Common myeloid progenitor, CD34-positive (primary cell): ENCODE data around the gene LGALS14.
"Not testable (repeated sequence)": the region's sequence is repeated elsewhere in the genome, so short reads cannot be mapped to it uniquely, and the experiment has no call there.

Experiments used
- CTCF ChIA-PET: fragments of 350-600 bp; sonication (Branson Sonifier 250); formaldehyde crosslinking; loops from one replicate; lab custom pipeline; 2021; ENCODE audit warnings: antibody characterized with exemption; lab: Charles Lee
- POLR2A ChIA-PET: fragments of 350-600 bp; sonication (Branson Sonifier 250); formaldehyde crosslinking; loops from one replicate; lab custom pipeline; 2021; ENCODE audit warnings: antibody characterized with exemption; lab: Charles Lee
- DNase-seq, 3 donors: peaks; one replicate each; pipeline versions ENCODE4 v3.0.0 to v3.0.0-alpha.2; 2013
- H3K27ac ChIP-seq, 2 experiments: 1 replicate in 1 of 2; 2 replicates in 1 of 2; pipeline ENCODE4 v1.7.0; 2013; ENCODE audit warnings: inconsistent platforms in 2 of 2, low read length in 2 of 2, mild to moderate bottlenecking in 2 of 2, low read depth in 1 of 2, moderate library complexity in 1 of 2; ENCODE audit not compliant: severe bottlenecking in 2 of 2, insufficient read depth in 1 of 2, poor library complexity in 1 of 2
- H3K27me3 ChIP-seq, 5 experiments: replicated peaks in 2 of 5; 1 replicate in 3 of 5; 2 replicates in 2 of 5; pipeline versions ENCODE4 v1.6.1 to v1.7.0; 2013; ENCODE audit warnings: low read length in 4 of 5, mild to moderate bottlenecking in 2 of 5, moderate library complexity in 2 of 5, inconsistent platforms in 1 of 5; ENCODE audit not compliant: insufficient read depth in 5 of 5, control insufficient read depth in 4 of 5
- H3K36me3 ChIP-seq, 4 experiments: 1 replicate in 2 of 4; 2 replicates in 2 of 4; pipeline versions ENCODE4 v1.6.1 to v1.7.0; 2013; ENCODE audit warnings: low read length in 3 of 4, control low read depth in 1 of 4, mild to moderate bottlenecking in 1 of 4; ENCODE audit not compliant: control insufficient read depth in 4 of 4, insufficient read depth in 4 of 4
- H3K4me1 ChIP-seq, 4 experiments: 1 replicate in 3 of 4; 2 replicates in 1 of 4; pipeline versions ENCODE4 v1.6.1 to v1.7.1; 2013; ENCODE audit warnings: low read length in 3 of 4, mild to moderate bottlenecking in 3 of 4, control low read depth in 1 of 4, inconsistent platforms in 1 of 4, moderate library complexity in 1 of 4; ENCODE audit not compliant: control insufficient read depth in 4 of 4, insufficient read depth in 4 of 4; ENCODE audit errors: control extremely low read depth in 1 of 4
- H3K4me3 ChIP-seq, 7 experiments: 1 replicate in 4 of 7; 2 replicates in 3 of 7; pipeline versions ENCODE4 v1.5.1 to v1.7.0; 2013; ENCODE audit warnings: mild to moderate bottlenecking in 7 of 7, low read length in 6 of 7, moderate library complexity in 6 of 7, inconsistent platforms in 2 of 7, low read depth in 2 of 7, control low read depth in 1 of 7; ENCODE audit not compliant: insufficient read depth in 4 of 7, control insufficient read depth in 1 of 7; ENCODE audit errors: extremely low read depth in 1 of 7
- H3K9me3 ChIP-seq, 5 experiments: 1 replicate in 4 of 5; 2 replicates in 1 of 5; pipeline versions ENCODE4 v1.6.1 to v1.7.1; 2013; ENCODE audit warnings: low read length in 4 of 5, mild to moderate bottlenecking in 2 of 5, inconsistent platforms in 1 of 5, low read depth in 1 of 5, moderate library complexity in 1 of 5; ENCODE audit not compliant: control insufficient read depth in 4 of 5, insufficient read depth in 2 of 5; ENCODE audit errors: control extremely low read depth in 1 of 5
- WGBS: methylation state at CpG from one replicate; pipeline ENCODE4 v1.1.5; 2013; ENCODE audit not compliant: insufficient coverage; 5-methylcytosine and 5-hydroxymethylcytosine counted together

The LGALS14 gene

GRCh38 chr19:39679791-39680168 lies 24.5 kb upstream of the LGALS14 start:
- Histone ChIP-seq H3K27ac (no peak overlapping the region), H3K4me1 (peaks cover 0 to 6% (median 2%) of the 10 kb centered on the region in 4 experiments), H3K27me3 (peaks cover 0 to 2% (median 0%) of the 10 kb centered on the region in 5 experiments), H3K4me3 (no peak overlapping the region), H3K9me3 (no peaks in the 10 kb centered on the region), H3K36me3 (no peaks in the 10 kb centered on the region)
- CTCF ChIA-PET = no interaction called here
- DNase-seq = no peak
- WGBS = 100% methylated on average over 3 of the region's 3 CpGs
- POLR2A ChIA-PET = no interaction called here

GRCh38 chr19:39680593-39680992 lies 23.7 kb upstream of the LGALS14 start:
- no peak overlapping the region for H3K4me3 ChIP-seq
- H3K27me3 ChIP-seq = peaks cover 0 to 2% (median 0%) of the 10 kb centered on the region in 5 experiments
- no peaks in the 10 kb centered on the region for H3K9me3 ChIP-seq
- 100% methylated on average over 1 of the region's 3 CpGs for WGBS
- ChIA-PET POLR2A (no interaction called here), CTCF (no interaction called here)
- DNase-seq = no peak
- H3K4me1 ChIP-seq = peaks cover 0 to 6% (median 2%) of the 10 kb centered on the region in 4 experiments
- H3K27ac ChIP-seq = no peak overlapping the region
- no peaks in the 10 kb centered on the region for H3K36me3 ChIP-seq

DNA sequence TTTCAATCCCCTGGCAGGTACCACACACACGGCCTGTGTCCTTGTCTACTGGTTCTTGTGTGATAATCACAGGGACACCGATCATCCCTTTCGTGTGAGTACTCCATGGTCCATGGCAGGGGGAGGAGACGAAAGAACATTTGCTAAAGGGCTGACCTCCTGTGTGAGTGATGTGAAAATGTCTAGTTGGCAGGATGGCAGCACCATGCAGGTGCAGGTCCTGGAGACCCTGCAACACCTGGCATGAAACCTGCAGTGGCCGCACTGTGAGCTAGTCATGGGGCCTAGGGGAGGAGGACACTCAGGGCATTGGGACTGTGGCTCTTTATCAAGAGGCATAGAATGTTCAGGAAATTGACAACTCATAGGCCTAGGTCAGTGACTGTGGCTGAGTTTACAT lies 22.9 kb upstream of the LGALS14 start:
- H3K36me3 ChIP-seq = no peaks in the 10 kb centered on the region
- POLR2A ChIA-PET = no interaction called here
- H3K4me1 ChIP-seq = no peaks in the 10 kb centered on the region
- WGBS = 100% methylated on average over 4 of the region's 5 CpGs
- peaks cover 0 to 2% (median 0%) of the 10 kb centered on the region in 5 experiments for H3K27me3 ChIP-seq
- H3K27ac ChIP-seq = no peak overlapping the region
- no peak overlapping the region for H3K4me3 ChIP-seq
- H3K9me3 ChIP-seq = no peaks in the 10 kb centered on the region
- DNase-seq = no peak
- CTCF ChIA-PET = interaction anchor here (3.5 kb wide), 1 partner anchor 8 kb away, joined by 17 read pairs; no protein-coding TSS in a partner anchor

GRCh38 chr19:39684267-39684666 lies 20.0 kb upstream of the LGALS14 start:
- POLR2A ChIA-PET = no interaction called here
- 92% methylated on average over 2 of the region's 5 CpGs for WGBS
- CTCF ChIA-PET = interaction anchor here (3.5 kb wide), 1 partner anchor 11 kb away, joined by 17 read pairs; no protein-coding TSS in a partner anchor

DNA sequence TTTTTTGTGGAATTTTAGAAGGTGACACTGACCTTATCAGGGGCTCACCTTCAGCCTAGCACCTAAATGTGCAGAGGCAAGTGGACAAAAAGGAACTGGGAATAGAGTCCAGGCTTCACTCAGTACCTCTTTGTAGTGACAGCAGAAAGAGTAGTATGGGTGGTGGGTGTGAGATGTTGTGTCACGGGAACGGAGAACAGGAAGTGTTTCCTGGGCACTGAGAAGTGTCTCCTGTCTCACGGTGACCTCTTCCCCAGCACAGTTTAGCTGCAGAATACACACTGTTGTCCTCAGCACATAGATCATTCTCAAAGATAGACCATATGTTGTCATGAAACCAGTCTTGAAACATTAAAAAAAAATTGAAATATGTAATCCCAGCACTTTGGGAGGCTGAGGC lies 17.5 kb upstream of the LGALS14 start:
- POLR2A ChIA-PET = no interaction called here
- Histone ChIP-seq H3K27me3 (no peaks in the 10 kb centered on the region), H3K9me3 (peaks cover 0 to 8% (median 0%) of the 10 kb centered on the region in 5 experiments), H3K36me3 (no peaks in the 10 kb centered on the region), H3K4me3 (no peak overlapping the region), H3K27ac (no peak overlapping the region), H3K4me1 (peaks cover 0 to 1% (median under 1%) of the 10 kb centered on the region in 4 experiments)
- CTCF ChIA-PET = no interaction called here
- 80% methylated on average over 1 of the region's 3 CpGs for WGBS
- DNase-seq = no peak

More at GRCh38 chr19:39684267-39684666, 20.0 kb upstream of the LGALS14 start:
- Histone ChIP-seq H3K36me3 (no peaks in the 10 kb centered on the region), H3K27ac (no peak overlapping the region), H3K4me3 (no peak overlapping the region), H3K27me3 (no peaks in the 10 kb centered on the region), H3K9me3 (peaks cover 0 to 1% (median 0%) of the 10 kb centered on the region in 5 experiments), H3K4me1 (no peaks in the 10 kb centered on the region)
- DNase-seq = no peak

GRCh38 chr19:39688637-39689036 lies 15.6 kb upstream of the LGALS14 start:
- CTCF ChIA-PET, H3K27me3 ChIP-seq, H3K4me3 ChIP-seq, H3K9me3 ChIP-seq, H3K27ac ChIP-seq, POLR2A ChIA-PET, H3K36me3 ChIP-seq: not testable (repeated sequence)
- peaks cover 0 to 15% (median 6%) of the 10 kb centered on the region in 4 experiments for H3K4me1 ChIP-seq
- peak in 1 of 3 donors; percentile 35 for DNase-seq
- WGBS = 60% methylated on average over 3 of the region's 4 CpGs

- peaks cover 0 to 6% (median 0%) of the 10 kb centered on the region in 5 experiments for H3K27me3 ChIP-seq
- peaks cover 0 to 15% (median 6%) of the 10 kb centered on the region in 4 experiments for H3K4me1 ChIP-seq
- peak in 2 of 3 donors; percentile 24 to 55 for DNase-seq
- peaks cover 0 to 8% (median 0%) of the 10 kb centered on the region in 5 experiments for H3K9me3 ChIP-seq
- H3K4me3 ChIP-seq = no peak overlapping the region
- H3K36me3 ChIP-seq = no peaks in the 10 kb centered on the region
- WGBS = 91% methylated on average over 2 of the region's 3 CpGs
- ChIA-PET CTCF (interaction anchor here (1.4 kb wide), 1 partner anchor 9 kb away, joined by 3 read pairs; no protein-coding TSS in a partner anchor), POLR2A (no interaction called here)
- no peak overlapping the region for H3K27ac ChIP-seq
These were observed 12.1 kb upstream of the LGALS14 start for GRCh38 chr19:39692166-39692565.
